Uterus (tissue), 2 donors: Measurements from ENCODE around the gene RNF208.

Experiments used
- POLR2A ChIP-seq, 2 donors: fragments of 450-650 bp; IDR thresholded peaks; one replicate each; pipeline ENCODE4 v1.6.1; 2016; ENCODE audit warnings: antibody characterized with exemption in 2 of 2, mild to moderate bottlenecking in 1 of 2, moderate library complexity in 1 of 2
- TF ChIP-seq, protein P1 (sequence below), 4 experiments: fragments of 200-600 bp in 2 of 4; fragments of 450-650 bp in 2 of 4; sonication (generic) in 2 of 4; IDR thresholded peaks; one replicate each; pipeline ENCODE4 v1.5.1; 2016 to 2019; ENCODE audit warnings: antibody characterized with exemption in 4 of 4, mild to moderate bottlenecking in 2 of 4, moderate library complexity in 1 of 4

DNA sequence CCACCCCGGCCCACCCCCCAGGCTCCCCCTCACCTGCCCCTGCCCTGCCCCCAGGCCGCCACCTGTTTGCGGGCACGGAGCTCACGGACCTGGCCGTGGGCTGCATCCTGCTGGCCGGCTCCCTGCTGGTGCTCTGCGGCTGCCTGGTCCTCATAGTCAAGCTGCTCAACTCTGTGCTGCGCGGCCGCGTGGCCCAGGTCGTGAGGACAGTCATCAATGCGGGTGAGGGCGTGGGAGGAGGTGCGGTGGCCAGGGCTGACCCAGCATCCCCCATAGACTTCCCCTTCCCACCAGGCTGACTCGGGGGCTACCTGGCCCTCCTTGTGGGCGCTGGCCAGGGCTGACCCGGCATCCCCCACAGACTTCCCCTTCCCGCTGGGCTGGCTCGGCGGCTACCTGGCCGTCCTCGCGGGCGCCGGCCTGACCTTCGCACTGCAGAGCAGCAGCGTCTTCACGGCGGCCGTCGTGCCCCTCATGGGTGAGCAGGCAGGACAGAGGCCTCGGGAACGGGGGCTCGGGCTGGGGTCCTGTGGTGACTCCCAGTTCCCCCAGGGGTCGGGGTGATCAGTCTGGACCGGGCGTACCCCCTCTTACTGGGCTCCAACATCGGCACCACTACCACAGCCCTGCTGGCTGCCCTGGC lies 12.1 kb upstream of the RNF208 start:
- TF ChIP-seq, protein P1, sequence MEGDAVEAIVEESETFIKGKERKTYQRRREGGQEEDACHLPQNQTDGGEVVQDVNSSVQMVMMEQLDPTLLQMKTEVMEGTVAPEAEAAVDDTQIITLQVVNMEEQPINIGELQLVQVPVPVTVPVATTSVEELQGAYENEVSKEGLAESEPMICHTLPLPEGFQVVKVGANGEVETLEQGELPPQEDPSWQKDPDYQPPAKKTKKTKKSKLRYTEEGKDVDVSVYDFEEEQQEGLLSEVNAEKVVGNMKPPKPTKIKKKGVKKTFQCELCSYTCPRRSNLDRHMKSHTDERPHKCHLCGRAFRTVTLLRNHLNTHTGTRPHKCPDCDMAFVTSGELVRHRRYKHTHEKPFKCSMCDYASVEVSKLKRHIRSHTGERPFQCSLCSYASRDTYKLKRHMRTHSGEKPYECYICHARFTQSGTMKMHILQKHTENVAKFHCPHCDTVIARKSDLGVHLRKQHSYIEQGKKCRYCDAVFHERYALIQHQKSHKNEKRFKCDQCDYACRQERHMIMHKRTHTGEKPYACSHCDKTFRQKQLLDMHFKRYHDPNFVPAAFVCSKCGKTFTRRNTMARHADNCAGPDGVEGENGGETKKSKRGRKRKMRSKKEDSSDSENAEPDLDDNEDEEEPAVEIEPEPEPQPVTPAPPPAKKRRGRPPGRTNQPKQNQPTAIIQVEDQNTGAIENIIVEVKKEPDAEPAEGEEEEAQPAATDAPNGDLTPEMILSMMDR (IDR thresholded peaks at IDR 0.05), result no peak
- TF ChIP-seq POLR2A (IDR thresholded peaks at IDR 0.05), result no peak
